H1 (cell line): Measurements from ENCODE around the gene CRABP2. TPM values are rescaled to one million over a fixed set of nuclear protein-coding genes. Genes with fewer than 3 reads are reported as not detected.

ENCODE experiments used
- CEBPB ChIP-seq: IDR thresholded peaks from 2 replicates; pipeline ENCODE4 v1.6.1; 2012; ENCODE audit warnings: low read depth, low read length
- GABPA ChIP-seq: IDR thresholded peaks from 2 replicates; pipeline ENCODE4 v1.6.1; 2011; ENCODE audit warnings: mild to moderate bottlenecking, low read length, moderate library complexity, borderline replicate concordance; ENCODE audit not compliant: insufficient read depth
- GTF2F1 ChIP-seq: IDR thresholded peaks from 2 replicates; pipeline ENCODE4 v1.6.1; 2012; ENCODE audit warnings: low read depth, low read length, improper control_type of control experiment, borderline replicate concordance
- JUN ChIP-seq: IDR thresholded peaks from 2 replicates; pipeline ENCODE4 v1.6.1; 2011; ENCODE audit warnings: low read depth, mild to moderate bottlenecking, improper control_type of control experiment, low read length
- NRF1 ChIP-seq: IDR thresholded peaks from 2 replicates; pipeline ENCODE4 v1.6.1; 2011; ENCODE audit warnings: mild to moderate bottlenecking, low read depth, low read length, improper control_type of control experiment
- RBBP5 ChIP-seq: IDR thresholded peaks from 2 replicates; pipeline ENCODE4 v1.7.1; 2012; ENCODE audit warnings: low read depth, mild to moderate bottlenecking, inconsistent platforms, low read length, moderate library complexity, borderline replicate concordance
- RXRA ChIP-seq: IDR thresholded peaks from 2 replicates; pipeline ENCODE4 v1.6.1; 2011; ENCODE audit warnings: low read depth, mild to moderate bottlenecking, low read length, moderate library complexity; ENCODE audit not compliant: insufficient read depth
- SIX5 ChIP-seq: IDR thresholded peaks from 2 replicates; pipeline ENCODE4 v1.6.1; 2011; ENCODE audit warnings: mild to moderate bottlenecking, low read depth, low read length
- SP2 ChIP-seq: IDR thresholded peaks from 2 replicates; pipeline ENCODE4 v1.6.1; 2012; ENCODE audit warnings: mild to moderate bottlenecking, low read length, inconsistent platforms
- polyA plus RNA-seq, 7 experiments: library from polyadenylated mRNA; depleted of rRNA in 3 of 7; stranded (reverse) in 5 of 7; unstranded in 2 of 7; fragments of >200 nt in 5 of 7; fragments of 200-250 nt in 2 of 7; gene quantifications; 1 replicate in 5 of 7; 2 replicates in 1 of 7; 4 replicates in 1 of 7; pipeline versions ENCODE4 v1.2.1 to v1.2.3, GENCODE V29; 2011 to 2013; ENCODE audit warnings: missing spikeins in 2 of 7, mixed read lengths in 2 of 7
- total RNA-seq: library from RNA; stranded (reverse); fragmentation: NEBNext Ultra II Directional; extraction: Animal tissue kit (Norgen Biotek cat#: 25700); gene quantifications from 2 replicates; pipeline ENCODE4 v1.2.1, GENCODE V29; 2021
- TF ChIP-seq, protein P1 (sequence below): fragments of 300-600 bp; sonication (generic); IDR thresholded peaks from 2 replicates; pipeline ENCODE4 v1.7.1; 2012; ENCODE audit warnings: low read length, moderate library complexity, mild to moderate bottlenecking, inconsistent platforms; ENCODE audit not compliant: insufficient replicate concordance

Gene CRABP2
- total and polyA plus RNA-seq, 2 of the 8 experiments (the other 6 are each of a cell fraction or from before 2014, with no cell fraction given): 69.2 to 119 TPM

DNA sequence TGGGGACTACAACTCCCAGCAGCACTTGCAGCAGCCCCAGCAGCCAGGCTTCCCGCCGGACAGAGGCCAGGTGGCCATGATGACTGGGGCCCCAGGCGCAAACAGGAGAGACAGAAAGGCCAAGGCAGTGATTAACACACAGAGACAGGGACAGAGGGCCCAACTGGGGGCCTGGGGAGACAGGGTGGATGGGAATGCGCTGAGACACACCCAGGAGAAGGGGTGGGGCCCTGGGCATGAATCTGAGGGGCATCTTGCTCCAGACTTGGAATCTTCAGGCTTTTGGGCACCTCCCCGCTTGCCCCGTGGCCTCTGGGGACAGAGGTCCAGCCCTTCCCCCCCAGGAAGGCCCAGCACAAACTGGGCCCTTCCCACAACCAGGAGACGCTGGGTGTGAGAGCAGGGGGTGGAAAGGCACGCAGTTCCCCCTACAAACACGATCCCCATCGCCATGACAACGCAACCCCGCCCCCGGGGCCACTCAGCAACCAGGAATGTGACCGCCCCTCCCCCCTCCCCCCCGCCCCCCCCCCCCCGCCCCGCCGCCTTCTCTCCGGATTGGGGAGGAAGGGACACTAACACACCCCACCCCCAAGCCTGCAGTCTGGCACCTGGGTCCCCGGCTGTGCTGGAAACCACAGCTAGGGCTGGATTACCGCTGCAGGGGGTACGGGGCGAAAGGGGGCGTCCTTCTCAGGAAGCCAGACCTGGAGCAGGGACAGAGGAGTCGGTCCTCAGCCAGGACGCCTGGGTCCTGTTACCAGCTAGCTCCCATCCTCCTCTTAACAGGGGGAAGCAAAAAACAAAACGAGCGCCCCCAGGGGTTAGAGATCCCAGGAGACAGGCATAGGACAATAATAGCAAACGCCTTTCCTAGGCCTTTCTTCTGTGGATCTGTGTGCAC, 41.6 kb upstream of the CRABP2 start (continued):
- TF ChIP-seq, protein P1, sequence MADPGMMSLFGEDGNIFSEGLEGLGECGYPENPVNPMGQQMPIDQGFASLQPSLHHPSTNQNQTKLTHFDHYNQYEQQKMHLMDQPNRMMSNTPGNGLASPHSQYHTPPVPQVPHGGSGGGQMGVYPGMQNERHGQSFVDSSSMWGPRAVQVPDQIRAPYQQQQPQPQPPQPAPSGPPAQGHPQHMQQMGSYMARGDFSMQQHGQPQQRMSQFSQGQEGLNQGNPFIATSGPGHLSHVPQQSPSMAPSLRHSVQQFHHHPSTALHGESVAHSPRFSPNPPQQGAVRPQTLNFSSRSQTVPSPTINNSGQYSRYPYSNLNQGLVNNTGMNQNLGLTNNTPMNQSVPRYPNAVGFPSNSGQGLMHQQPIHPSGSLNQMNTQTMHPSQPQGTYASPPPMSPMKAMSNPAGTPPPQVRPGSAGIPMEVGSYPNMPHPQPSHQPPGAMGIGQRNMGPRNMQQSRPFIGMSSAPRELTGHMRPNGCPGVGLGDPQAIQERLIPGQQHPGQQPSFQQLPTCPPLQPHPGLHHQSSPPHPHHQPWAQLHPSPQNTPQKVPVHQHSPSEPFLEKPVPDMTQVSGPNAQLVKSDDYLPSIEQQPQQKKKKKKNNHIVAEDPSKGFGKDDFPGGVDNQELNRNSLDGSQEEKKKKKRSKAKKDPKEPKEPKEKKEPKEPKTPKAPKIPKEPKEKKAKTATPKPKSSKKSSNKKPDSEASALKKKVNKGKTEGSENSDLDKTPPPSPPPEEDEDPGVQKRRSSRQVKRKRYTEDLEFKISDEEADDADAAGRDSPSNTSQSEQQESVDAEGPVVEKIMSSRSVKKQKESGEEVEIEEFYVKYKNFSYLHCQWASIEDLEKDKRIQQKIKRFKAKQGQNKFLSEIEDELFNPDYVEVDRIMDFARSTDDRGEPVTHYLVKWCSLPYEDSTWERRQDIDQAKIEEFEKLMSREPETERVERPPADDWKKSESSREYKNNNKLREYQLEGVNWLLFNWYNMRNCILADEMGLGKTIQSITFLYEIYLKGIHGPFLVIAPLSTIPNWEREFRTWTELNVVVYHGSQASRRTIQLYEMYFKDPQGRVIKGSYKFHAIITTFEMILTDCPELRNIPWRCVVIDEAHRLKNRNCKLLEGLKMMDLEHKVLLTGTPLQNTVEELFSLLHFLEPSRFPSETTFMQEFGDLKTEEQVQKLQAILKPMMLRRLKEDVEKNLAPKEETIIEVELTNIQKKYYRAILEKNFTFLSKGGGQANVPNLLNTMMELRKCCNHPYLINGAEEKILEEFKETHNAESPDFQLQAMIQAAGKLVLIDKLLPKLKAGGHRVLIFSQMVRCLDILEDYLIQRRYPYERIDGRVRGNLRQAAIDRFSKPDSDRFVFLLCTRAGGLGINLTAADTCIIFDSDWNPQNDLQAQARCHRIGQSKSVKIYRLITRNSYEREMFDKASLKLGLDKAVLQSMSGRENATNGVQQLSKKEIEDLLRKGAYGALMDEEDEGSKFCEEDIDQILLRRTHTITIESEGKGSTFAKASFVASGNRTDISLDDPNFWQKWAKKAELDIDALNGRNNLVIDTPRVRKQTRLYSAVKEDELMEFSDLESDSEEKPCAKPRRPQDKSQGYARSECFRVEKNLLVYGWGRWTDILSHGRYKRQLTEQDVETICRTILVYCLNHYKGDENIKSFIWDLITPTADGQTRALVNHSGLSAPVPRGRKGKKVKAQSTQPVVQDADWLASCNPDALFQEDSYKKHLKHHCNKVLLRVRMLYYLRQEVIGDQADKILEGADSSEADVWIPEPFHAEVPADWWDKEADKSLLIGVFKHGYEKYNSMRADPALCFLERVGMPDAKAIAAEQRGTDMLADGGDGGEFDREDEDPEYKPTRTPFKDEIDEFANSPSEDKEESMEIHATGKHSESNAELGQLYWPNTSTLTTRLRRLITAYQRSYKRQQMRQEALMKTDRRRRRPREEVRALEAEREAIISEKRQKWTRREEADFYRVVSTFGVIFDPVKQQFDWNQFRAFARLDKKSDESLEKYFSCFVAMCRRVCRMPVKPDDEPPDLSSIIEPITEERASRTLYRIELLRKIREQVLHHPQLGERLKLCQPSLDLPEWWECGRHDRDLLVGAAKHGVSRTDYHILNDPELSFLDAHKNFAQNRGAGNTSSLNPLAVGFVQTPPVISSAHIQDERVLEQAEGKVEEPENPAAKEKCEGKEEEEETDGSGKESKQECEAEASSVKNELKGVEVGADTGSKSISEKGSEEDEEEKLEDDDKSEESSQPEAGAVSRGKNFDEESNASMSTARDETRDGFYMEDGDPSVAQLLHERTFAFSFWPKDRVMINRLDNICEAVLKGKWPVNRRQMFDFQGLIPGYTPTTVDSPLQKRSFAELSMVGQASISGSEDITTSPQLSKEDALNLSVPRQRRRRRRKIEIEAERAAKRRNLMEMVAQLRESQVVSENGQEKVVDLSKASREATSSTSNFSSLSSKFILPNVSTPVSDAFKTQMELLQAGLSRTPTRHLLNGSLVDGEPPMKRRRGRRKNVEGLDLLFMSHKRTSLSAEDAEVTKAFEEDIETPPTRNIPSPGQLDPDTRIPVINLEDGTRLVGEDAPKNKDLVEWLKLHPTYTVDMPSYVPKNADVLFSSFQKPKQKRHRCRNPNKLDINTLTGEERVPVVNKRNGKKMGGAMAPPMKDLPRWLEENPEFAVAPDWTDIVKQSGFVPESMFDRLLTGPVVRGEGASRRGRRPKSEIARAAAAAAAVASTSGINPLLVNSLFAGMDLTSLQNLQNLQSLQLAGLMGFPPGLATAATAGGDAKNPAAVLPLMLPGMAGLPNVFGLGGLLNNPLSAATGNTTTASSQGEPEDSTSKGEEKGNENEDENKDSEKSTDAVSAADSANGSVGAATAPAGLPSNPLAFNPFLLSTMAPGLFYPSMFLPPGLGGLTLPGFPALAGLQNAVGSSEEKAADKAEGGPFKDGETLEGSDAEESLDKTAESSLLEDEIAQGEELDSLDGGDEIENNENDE: no peak
- TF ChIP-seq NRF1: no peak
- TF ChIP-seq CEBPB: no peak
- no peak for TF ChIP-seq GABPA
- TF ChIP-seq GTF2F1: no peak
- TF ChIP-seq RBBP5: 0 out of 2 replicates have a peak, but pooled peaks have one; percentile 80
- no peak for TF ChIP-seq SP2
- no peak for TF ChIP-seq RXRA
- TF ChIP-seq SIX5: peak; percentile 31; the same call in 1 of the 2 replicates
- TF ChIP-seq JUN: 0 out of 2 replicates have a peak, but pooled peaks have one; percentile 8
